ENCODE data around the gene MAP2K1. TPM values are rescaled to one million over a fixed set of nuclear protein-coding genes. Genes with fewer than 3 reads are reported as not detected.

MAP2K1 gene
- total RNA-seq, 1 experiment from 2014 or later = 56.8 TPM

Small RNA genes lying within 50 kb of the gene (microRNA-seq; reads per million reads assigned to microRNA genes)
- 1.1 reads per million for gene MIR4512

Other genes starting within 250 kb of the MAP2K1 start
- gene MEGF11, start 133.2 kb upstream of the MAP2K1 start, total RNA-seq (2021) = 0.09 and 0.43 TPM in 2 replicates
- gene DIS3L, start 93.3 kb upstream of the MAP2K1 start, total RNA-seq (2021) = 10.7 and 13.6 TPM in 2 replicates
- 37.7 and 42.1 TPM in 2 replicates for gene TIPIN, start 30.2 kb upstream of the MAP2K1 start, total RNA-seq (2021)
- gene SNAPC5, start 110.8 kb downstream of the MAP2K1 start, total RNA-seq (2021) = 28.9 and 35.2 TPM in 2 replicates
- 2,773 and 2,830 TPM in 2 replicates for gene RPL4, start 117.9 kb downstream of the MAP2K1 start, total RNA-seq (2021)
- gene ZWILCH, start 118.4 kb downstream of the MAP2K1 start, total RNA-seq (2021) = 32.4 and 36.3 TPM in 2 replicates
- not detected in 2 replicates for gene LCTL, start 179.1 kb downstream of the MAP2K1 start, total RNA-seq (2021)

All from A673 (cell line).